CD4-positive, alpha-beta T cell (primary cell): ENCODE data around the gene FGFBP3. TPM values are rescaled to one million over a fixed set of nuclear protein-coding genes. Genes with fewer than 3 reads are reported as not detected.
A peak's percentile ranks its signal among the peaks of the same experiment; 100 is the strongest.

Experiments
- ATAC-seq: fragments of 200-7000 bp; cut with Tn5 transposase; one replicate; pipeline ENCODE4 v1.10.0; 2022; ENCODE audit warnings: mild to moderate bottlenecking; ENCODE audit not compliant: poor library complexity
- CTCF ChIA-PET: fragments of 350-600 bp; sonication (Branson Sonifier 250); formaldehyde crosslinking; loops from one replicate; lab custom pipeline; 2021; ENCODE audit warnings: antibody characterized with exemption, inconsistent platforms; lab: Charles Lee
- POLR2A ChIA-PET: fragments of 350-600 bp; sonication (Branson Sonifier 250); formaldehyde crosslinking; loops from one replicate; lab custom pipeline; 2021; ENCODE audit warnings: antibody characterized with exemption, inconsistent platforms; lab: Charles Lee
- DNase-seq, 14 experiments: peaks; one replicate each; pipeline ENCODE4 v3.0.0-alpha.2; 2013 to 2020; ENCODE audit warnings: mixed read lengths in 2 of 14
- H3K27ac ChIP-seq, 2 donors: one replicate each; pipeline versions ENCODE4 v1.5.1 to v1.7.0; 2013; ENCODE audit warnings: low read length in 2 of 2, low read depth in 1 of 2, mild to moderate bottlenecking in 1 of 2
- H3K27me3 ChIP-seq, 2 experiments: 1 replicate in 1 of 2; 2 replicates in 1 of 2; pipeline versions ENCODE4 v1.6.1 to v1.7.0; 2013; ENCODE audit warnings: low read length in 2 of 2, control low read depth in 1 of 2, mild to moderate bottlenecking in 1 of 2, moderate library complexity in 1 of 2; ENCODE audit not compliant: insufficient read depth in 2 of 2, control insufficient read depth in 1 of 2
- H3K36me3 ChIP-seq: one replicate; pipeline ENCODE4 v1.6.1; 2013; ENCODE audit warnings: low read length, control low read depth; ENCODE audit not compliant: insufficient read depth
- H3K4me1 ChIP-seq: one replicate; pipeline ENCODE4 v1.6.1; 2013; ENCODE audit warnings: low read length, control low read depth; ENCODE audit not compliant: insufficient read depth
- H3K4me3 ChIP-seq: one replicate; pipeline ENCODE4 v1.5.1; 2013; ENCODE audit warnings: mild to moderate bottlenecking, low read length, moderate library complexity
- H3K9me3 ChIP-seq, 2 experiments: 1 replicate in 1 of 2; 2 replicates in 1 of 2; pipeline versions ENCODE4 v1.6.1 to v1.7.0; 2013; ENCODE audit warnings: low read length in 2 of 2, mild to moderate bottlenecking in 2 of 2, control low read depth in 1 of 2, moderate library complexity in 1 of 2; ENCODE audit not compliant: control insufficient read depth in 1 of 2, insufficient read depth in 1 of 2
- H3K27ac Mint-ChIP-seq: one replicate; pipeline ENCODE4 v1.8.0; 2020; ENCODE audit warnings: mixed read lengths
- H3K27me3 Mint-ChIP-seq: one replicate; pipeline ENCODE4 v1.8.0; 2021; ENCODE audit warnings: mixed read lengths
- H3K36me3 Mint-ChIP-seq: one replicate; pipeline ENCODE4 v1.8.0; 2021; ENCODE audit warnings: low read depth, mixed read lengths
- H3K4me1 Mint-ChIP-seq: one replicate; pipeline ENCODE4 v1.8.0; 2021; ENCODE audit warnings: low read depth, mixed read lengths
- H3K4me3 Mint-ChIP-seq: one replicate; pipeline ENCODE4 v1.8.0; 2020; ENCODE audit warnings: mild to moderate bottlenecking, mixed read lengths
- H3K9me3 Mint-ChIP-seq: one replicate; pipeline ENCODE4 v1.8.0; 2020; ENCODE audit warnings: mixed read lengths
- intact Hi-C, 2 experiments: fragments of 100-400 bp; cut with DNase I in 1 of 2; cut with micrococcal nuclease in 1 of 2; formaldehyde crosslinking; loops; one replicate each; pipeline versions ENCODE4 v1.15.1 to v1.9.0; 2023 to 2025; cut with DNase I, micrococcal nuclease
- total RNA-seq, 174 experiments: library from RNA in 2 of 174; stranded (reverse) in 2 of 174; gene quantifications; one replicate each; pipeline ENCODE4 v1.2.3 and lab custom pipeline; 2021 to 2026
- TF ChIP-seq, protein P1 (sequence below): fragments of 200-600 bp; IDR thresholded peaks from one replicate; pipeline ENCODE4 v1.8.0; 2022; ENCODE audit warnings: antibody characterized with exemption, mild to moderate bottlenecking

The FGFBP3 gene
- total RNA-seq, 2 experiments from 2014 or later, result 1.4 to 1.5 TPM

DNA sequence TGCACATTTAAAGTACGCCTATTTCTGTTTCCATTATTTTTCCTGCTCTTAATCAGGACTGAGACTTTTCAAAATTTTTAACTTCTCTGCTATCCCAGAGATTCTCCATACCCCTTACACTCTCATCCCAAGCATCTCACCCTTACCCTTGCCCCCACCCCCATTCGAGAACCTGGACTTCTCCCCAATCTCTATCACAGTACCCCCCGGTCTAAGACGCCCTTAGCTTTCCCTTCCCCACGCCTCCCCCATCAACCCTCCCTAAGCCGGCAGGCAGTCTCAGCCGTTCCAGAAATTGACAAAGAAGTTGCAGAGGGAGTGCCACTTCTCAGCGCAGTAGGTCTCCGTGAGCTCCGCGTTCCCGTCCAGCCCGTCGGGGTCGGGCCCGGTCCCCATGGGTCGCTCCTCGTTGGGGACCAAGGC lies 1.4 kb downstream of the FGFBP3 start:
- H3K36me3 ChIP-seq, result no peaks in the 10 kb centered on the region
- H3K4me1 ChIP-seq, result peaks cover 18% of the 10 kb centered on the region
- Mint-ChIP-seq H3K4me1 (peaks cover 28% of the 10 kb centered on the region), H3K27ac (peak overlapping the region; percentile 71), H3K9me3 (no peaks in the 10 kb centered on the region), H3K36me3 (peaks cover 14% of the 10 kb centered on the region), H3K27me3 (peaks cover 4% of the 10 kb centered on the region), H3K4me3 (peak overlapping the region; percentile 89)
- DNase-seq (peak in 1 of 14 experiments; percentile 18), ATAC-seq (peak; percentile 11)
- intact Hi-C loops, result loop anchor here (2.0 to 10.0 kb wide), 6 partner anchors 15 to 609 kb away; partner anchors contain the start of genes BTAF1 (in 1 of the 2), CPEB3 (in 1 of the 2), HECTD2 (in 1 of the 2) and MARCHF5 (in 1 of the 2)
- CTCF ChIA-PET, result interaction anchor here (0.8 to 2.7 kb wide), 8 partner anchors 10 to 149 kb away, joined by 3 to 24 read pairs (median 4); partner anchors contain the start of genes BTAF1 and TNKS2
- H3K9me3 ChIP-seq, result no peaks in the 10 kb centered on the region
- H3K27me3 ChIP-seq, result no peaks in the 10 kb centered on the region
- POLR2A ChIA-PET, result interaction anchor here (0.7 to 2.8 kb wide), 15 partner anchors 14 to 1042 kb away, joined by 3 to 68 read pairs (median 7); partner anchors contain the start of genes BTAF1, CPEB3, MARCHF5 and TNKS2
- TF ChIP-seq, protein P1, sequence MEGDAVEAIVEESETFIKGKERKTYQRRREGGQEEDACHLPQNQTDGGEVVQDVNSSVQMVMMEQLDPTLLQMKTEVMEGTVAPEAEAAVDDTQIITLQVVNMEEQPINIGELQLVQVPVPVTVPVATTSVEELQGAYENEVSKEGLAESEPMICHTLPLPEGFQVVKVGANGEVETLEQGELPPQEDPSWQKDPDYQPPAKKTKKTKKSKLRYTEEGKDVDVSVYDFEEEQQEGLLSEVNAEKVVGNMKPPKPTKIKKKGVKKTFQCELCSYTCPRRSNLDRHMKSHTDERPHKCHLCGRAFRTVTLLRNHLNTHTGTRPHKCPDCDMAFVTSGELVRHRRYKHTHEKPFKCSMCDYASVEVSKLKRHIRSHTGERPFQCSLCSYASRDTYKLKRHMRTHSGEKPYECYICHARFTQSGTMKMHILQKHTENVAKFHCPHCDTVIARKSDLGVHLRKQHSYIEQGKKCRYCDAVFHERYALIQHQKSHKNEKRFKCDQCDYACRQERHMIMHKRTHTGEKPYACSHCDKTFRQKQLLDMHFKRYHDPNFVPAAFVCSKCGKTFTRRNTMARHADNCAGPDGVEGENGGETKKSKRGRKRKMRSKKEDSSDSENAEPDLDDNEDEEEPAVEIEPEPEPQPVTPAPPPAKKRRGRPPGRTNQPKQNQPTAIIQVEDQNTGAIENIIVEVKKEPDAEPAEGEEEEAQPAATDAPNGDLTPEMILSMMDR, result no peak
- H3K4me3 ChIP-seq, result peak overlapping the region; percentile 64
- peak overlapping the region in 1 of 2 donors; percentile 24 for H3K27ac ChIP-seq

DNA sequence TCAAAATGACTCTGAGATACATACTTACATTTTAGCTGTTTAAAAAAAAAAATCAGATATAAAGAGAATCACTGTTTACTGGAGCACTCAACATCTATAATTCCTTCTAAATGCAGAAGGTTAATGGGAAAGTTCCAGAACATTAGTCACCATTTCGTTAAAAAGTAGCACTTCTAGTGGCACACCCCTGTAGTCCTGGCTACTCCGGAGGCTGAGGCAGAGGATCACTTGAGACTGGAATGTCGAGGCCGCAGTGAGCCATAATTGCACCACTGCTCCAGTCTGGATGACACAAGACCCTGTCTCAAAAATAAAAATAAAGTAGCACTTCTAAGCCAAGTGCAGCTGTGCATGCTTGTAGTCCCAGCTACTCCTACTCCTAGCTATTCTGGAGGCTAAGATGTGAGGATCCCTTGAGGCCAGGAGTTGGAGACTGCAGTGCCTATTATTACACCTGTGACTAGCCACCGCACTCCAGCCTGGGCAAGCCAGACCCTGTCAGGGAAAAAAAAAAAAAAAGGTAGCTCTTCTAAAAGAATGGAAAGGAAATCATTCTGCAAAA lies 2.2 kb downstream of the FGFBP3 start:
- H3K27ac Mint-ChIP-seq, result peak overlapping the region; percentile 71
- Histone ChIP-seq H3K4me3 (no peak overlapping the region), H3K9me3 (no peaks in the 10 kb centered on the region), H3K27ac (no peak overlapping the region), H3K4me1 (peaks cover 18% of the 10 kb centered on the region), H3K27me3 (no peaks in the 10 kb centered on the region), H3K36me3 (no peaks in the 10 kb centered on the region)
- no peaks in the 10 kb centered on the region for H3K9me3 Mint-ChIP-seq
- H3K27me3 Mint-ChIP-seq, result no peaks in the 10 kb centered on the region
- peaks cover 14% of the 10 kb centered on the region for H3K36me3 Mint-ChIP-seq
- ATAC-seq (no peak), DNase-seq (no peak)
- TF ChIP-seq, protein P1, result no peak
- ChIA-PET POLR2A (interaction anchor here (1.1 to 2.8 kb wide), 5 partner anchors 17 to 684 kb away, joined by 3 to 68 read pairs (median 16); partner anchors contain the start of genes BTAF1 and TNKS2), CTCF (interaction anchor here (0.8 to 2.7 kb wide), 3 partner anchors 16 to 148 kb away, joined by 3 to 24 read pairs (median 12); partner anchors contain the start of gene BTAF1)
- peak overlapping the region; percentile 89 for H3K4me3 Mint-ChIP-seq
- intact Hi-C loops, result loop anchor here in 1 of 2 experiments (5.0 to 10.0 kb wide), 3 partner anchors 272 to 495 kb away; partner anchors contain the start of genes CPEB3, HECTD2, MARCHF5 and PPP1R3C
- peaks cover 33% of the 10 kb centered on the region for H3K4me1 Mint-ChIP-seq

DNA sequence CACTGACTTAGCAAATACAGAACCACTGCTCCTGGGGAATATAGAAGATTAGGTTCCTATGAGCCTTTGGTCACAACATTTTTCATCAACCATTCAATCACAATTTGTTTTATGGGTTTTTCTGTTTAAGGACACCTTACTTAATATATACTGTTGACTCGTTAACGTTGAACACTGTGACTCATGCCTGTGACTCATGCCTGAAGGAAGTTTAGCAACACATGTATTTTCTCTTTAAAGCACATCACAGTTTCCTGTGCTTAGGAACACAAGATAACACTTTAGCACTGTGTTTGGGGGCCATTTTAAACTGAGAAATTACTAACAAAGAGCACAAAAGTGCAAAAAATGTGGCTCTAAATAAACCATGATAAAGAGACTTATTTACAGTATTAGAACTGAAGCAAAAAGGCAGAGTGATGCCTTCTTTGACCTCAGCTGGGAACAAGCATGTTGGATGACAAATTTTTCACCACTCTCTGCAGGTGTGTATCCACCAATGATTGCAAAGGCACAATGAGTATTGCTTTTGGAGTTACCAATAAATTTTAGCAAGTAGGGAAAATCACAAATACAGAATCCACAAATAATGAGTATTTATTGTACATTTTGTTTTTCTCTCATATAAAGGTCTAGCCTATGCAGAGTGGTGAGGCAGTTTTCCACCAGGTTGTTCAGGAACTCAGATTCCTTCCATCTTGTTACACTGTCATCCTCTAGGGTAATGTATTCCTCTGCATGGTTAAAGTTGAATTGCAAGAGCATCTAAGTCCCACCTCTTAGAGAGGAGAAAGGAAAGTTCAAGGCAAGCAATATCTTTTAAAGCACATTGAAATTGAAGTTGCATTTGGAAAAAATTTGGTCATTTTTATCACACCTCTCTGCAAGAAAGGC lies 7.3 kb downstream of the FGFBP3 start:
- POLR2A ChIA-PET, result interaction anchor here (0.9 kb wide), 1 partner anchor 103 kb away, joined by 3 read pairs; the partner anchor contains the start of gene TNKS2
- TF ChIP-seq, protein P1, result no peak
- Mint-ChIP-seq H3K27ac (peak overlapping the region; percentile 59), H3K36me3 (no peaks in the 10 kb centered on the region), H3K27me3 (peaks cover 7% of the 10 kb centered on the region), H3K9me3 (no peaks in the 10 kb centered on the region), H3K4me3 (no peak overlapping the region), H3K4me1 (peaks cover 18% of the 10 kb centered on the region)
- Histone ChIP-seq H3K27me3 (no peaks in the 10 kb centered on the region), H3K27ac (peak overlapping the region in 1 of 2 donors; percentile 13), H3K36me3 (no peaks in the 10 kb centered on the region), H3K4me1 (peaks cover 2% of the 10 kb centered on the region), H3K4me3 (no peak overlapping the region), H3K9me3 (no peaks in the 10 kb centered on the region)
- DNase-seq (peak in 9 of 14 experiments; percentile 14 to 78 (median 44)), ATAC-seq (peak; percentile 96)
- intact Hi-C loops, result loop anchor here in 1 of 2 experiments (10.0 kb wide), 1 partner anchor 267 kb away; the partner anchor contains the start of gene PPP1R3C
- CTCF ChIA-PET, result no interaction called here
